DOHH2 (cell line): ENCODE measurements around the gene MET.

ENCODE experiments used
- CTCF ChIP-seq: fragments of 200-600 bp; sonication (generic); IDR thresholded peaks from one replicate; pipeline ENCODE4 v1.5.1; 2014; ENCODE audit warnings: antibody characterized with exemption, mild to moderate bottlenecking, low read depth, low read length; ENCODE audit not compliant: poor library complexity, severe bottlenecking
- EZH2phosphoT487 ChIP-seq: fragments of 200-600 bp; sonication (generic); IDR thresholded peaks from 2 replicates; pipeline ENCODE4 v1.6.1; 2017; ENCODE audit warnings: borderline replicate concordance, mild to moderate bottlenecking, antibody characterized with exemption, low read length, moderate library complexity, mixed read lengths

- no peak for TF ChIP-seq CTCF
- no peak for TF ChIP-seq EZH2phosphoT487
These were observed 160.7 kb downstream of the MET start for GRCh38 chr7:116832692-116833091.
